K562 (cell line): Measurements from ENCODE around the gene CMIP.
A peak's percentile ranks its signal among the peaks of the same experiment; 100 is the strongest.

Source experiments
- CBFB ChIP-seq: sonication (generic); formaldehyde crosslinking; IDR thresholded peaks from 2 replicates; pipeline ENCODE4 v1.4.0; 2020; ENCODE audit warnings: mild to moderate bottlenecking, missing genetic modification reagents
- JUND ChIP-seq, 2 experiments: IDR thresholded peaks; 2 replicates in 1 of 2; 3 replicates in 1 of 2; pipeline ENCODE4 v1.6.1; 2011; ENCODE audit warnings: borderline replicate concordance in 2 of 2, low read depth in 2 of 2, low read length in 2 of 2, improper control_type of control experiment in 1 of 2, missing biosample characterization in 1 of 2, missing genetic modification characterization in 1 of 2, missing genetic modification reagents in 1 of 2
- NBN ChIP-seq: fragments of 450-650 bp; IDR thresholded peaks from 2 replicates; pipeline ENCODE4 v1.6.1; 2016; ENCODE audit warnings: low read depth, mild to moderate bottlenecking
- POLR2A ChIP-seq: fragments of 450-650 bp; conservative IDR thresholded peaks from 2 replicates; pipeline ENCODE4 v1.6.1; 2016
- SMAD2 ChIP-seq: fragments of 150-350 bp; IDR thresholded peaks from 2 replicates; pipeline ENCODE4 v1.6.1; 2014; ENCODE audit warnings: low read depth, mild to moderate bottlenecking, low read length
- TAF1 ChIP-seq: IDR thresholded peaks from 2 replicates; pipeline ENCODE4 v1.6.1; 2011; ENCODE audit warnings: mild to moderate bottlenecking, low read length, moderate library complexity; ENCODE audit not compliant: insufficient read depth, control insufficient read depth, severe bottlenecking; ENCODE audit errors: extremely low read depth
- ZBTB8A ChIP-seq: fragments of 450-650 bp; IDR thresholded peaks from 2 replicates; pipeline ENCODE4 v1.6.1; 2018; ENCODE audit warnings: mild to moderate bottlenecking, moderate library complexity; ENCODE audit not compliant: partially characterized antibody
- ZC3H8 ChIP-seq: fragments of 450-650 bp; IDR thresholded peaks from 2 replicates; pipeline ENCODE4 v1.6.1; 2017
- TF ChIP-seq, protein P1 (sequence below): sonication (generic); formaldehyde crosslinking; IDR thresholded peaks from 2 replicates; pipeline ENCODE4 v1.8.1; 2023; ENCODE audit warnings: mild to moderate bottlenecking, missing genetic modification reagents
- TF ChIP-seq, protein P2 (sequence below), 3 experiments: IDR thresholded peaks in 2 of 3; conservative IDR thresholded peaks in 1 of 3; 2 replicates each; pipeline ENCODE4 v1.5.1; 2011 to 2012; ENCODE audit warnings: low read length in 3 of 3, mild to moderate bottlenecking in 3 of 3, control low read depth in 2 of 3, improper control_type of control experiment in 1 of 3, inconsistent platforms in 1 of 3, low read depth in 1 of 3, mixed read lengths in 1 of 3, moderate library complexity in 1 of 3; ENCODE audit not compliant: insufficient read depth in 2 of 3
- TF ChIP-seq, protein P3 (sequence below): fragments of 200-800 bp; sonication (Bioruptor generic); IDR thresholded peaks from 2 replicates; pipeline ENCODE4 v1.6.1; 2016; ENCODE audit warnings: missing genetic modification characterization, missing compliant biosample characterization

DNA sequence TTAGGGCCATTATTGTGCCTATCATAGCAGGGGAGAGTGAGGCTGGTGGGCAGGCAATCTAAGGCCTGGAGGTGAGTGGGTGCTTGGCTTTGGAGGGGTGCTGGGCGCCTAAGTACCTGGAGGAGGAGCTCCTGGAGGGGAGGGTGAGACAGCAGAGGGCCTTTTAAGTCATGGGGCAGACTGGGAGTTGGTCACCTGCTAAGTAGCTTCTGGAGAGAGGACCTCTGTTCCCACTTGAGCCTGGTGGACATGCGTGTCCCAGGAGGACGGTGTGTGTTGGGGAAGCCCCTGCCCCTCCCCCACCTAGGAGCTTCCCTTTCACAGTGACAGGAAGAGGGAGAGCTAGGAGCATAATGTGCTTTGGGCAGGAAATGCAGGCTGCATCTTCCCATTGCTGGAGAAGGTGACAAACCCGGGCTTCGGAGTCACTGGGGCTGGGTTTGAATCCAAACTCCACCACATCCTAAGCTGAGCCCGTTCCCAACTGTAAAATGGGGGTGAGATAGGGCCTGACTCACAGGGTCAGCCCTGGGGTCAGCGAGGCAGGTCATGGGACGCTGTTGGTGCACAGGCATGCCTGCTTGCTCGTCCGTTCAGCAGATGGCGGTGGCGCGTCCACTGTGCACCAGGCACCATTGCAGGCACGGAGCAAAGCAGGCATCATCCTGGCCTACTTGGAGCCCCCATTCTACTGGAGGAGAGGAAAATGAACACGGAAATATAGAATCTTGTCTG is 37.9 kb downstream of the CMIP start:
- no peak for TF ChIP-seq CBFB (CRISPR knock-in tag)
- no peak for TF ChIP-seq SMAD2
- TF ChIP-seq, protein P1, sequence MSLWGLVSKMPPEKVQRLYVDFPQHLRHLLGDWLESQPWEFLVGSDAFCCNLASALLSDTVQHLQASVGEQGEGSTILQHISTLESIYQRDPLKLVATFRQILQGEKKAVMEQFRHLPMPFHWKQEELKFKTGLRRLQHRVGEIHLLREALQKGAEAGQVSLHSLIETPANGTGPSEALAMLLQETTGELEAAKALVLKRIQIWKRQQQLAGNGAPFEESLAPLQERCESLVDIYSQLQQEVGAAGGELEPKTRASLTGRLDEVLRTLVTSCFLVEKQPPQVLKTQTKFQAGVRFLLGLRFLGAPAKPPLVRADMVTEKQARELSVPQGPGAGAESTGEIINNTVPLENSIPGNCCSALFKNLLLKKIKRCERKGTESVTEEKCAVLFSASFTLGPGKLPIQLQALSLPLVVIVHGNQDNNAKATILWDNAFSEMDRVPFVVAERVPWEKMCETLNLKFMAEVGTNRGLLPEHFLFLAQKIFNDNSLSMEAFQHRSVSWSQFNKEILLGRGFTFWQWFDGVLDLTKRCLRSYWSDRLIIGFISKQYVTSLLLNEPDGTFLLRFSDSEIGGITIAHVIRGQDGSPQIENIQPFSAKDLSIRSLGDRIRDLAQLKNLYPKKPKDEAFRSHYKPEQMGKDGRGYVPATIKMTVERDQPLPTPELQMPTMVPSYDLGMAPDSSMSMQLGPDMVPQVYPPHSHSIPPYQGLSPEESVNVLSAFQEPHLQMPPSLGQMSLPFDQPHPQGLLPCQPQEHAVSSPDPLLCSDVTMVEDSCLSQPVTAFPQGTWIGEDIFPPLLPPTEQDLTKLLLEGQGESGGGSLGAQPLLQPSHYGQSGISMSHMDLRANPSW (CRISPR knock-in tag) = no peak
- no peak for TF ChIP-seq NBN
- TF ChIP-seq POLR2A = no peak
- no peak for TF ChIP-seq TAF1
- peak; percentile 80 for TF ChIP-seq JUND (IDR thresholded peaks at IDR 0.05; ENCODE audit: borderline replicate concordance, low read depth, low read length)
- TF ChIP-seq JUND (tag; IDR thresholded peaks at IDR 0.05; ENCODE audit: borderline replicate concordance, low read depth, low read length) = peak; percentile 76; the same call in 1 of the 3 replicates
- no peak for TF ChIP-seq ZBTB8A
- TF ChIP-seq, protein P2, sequence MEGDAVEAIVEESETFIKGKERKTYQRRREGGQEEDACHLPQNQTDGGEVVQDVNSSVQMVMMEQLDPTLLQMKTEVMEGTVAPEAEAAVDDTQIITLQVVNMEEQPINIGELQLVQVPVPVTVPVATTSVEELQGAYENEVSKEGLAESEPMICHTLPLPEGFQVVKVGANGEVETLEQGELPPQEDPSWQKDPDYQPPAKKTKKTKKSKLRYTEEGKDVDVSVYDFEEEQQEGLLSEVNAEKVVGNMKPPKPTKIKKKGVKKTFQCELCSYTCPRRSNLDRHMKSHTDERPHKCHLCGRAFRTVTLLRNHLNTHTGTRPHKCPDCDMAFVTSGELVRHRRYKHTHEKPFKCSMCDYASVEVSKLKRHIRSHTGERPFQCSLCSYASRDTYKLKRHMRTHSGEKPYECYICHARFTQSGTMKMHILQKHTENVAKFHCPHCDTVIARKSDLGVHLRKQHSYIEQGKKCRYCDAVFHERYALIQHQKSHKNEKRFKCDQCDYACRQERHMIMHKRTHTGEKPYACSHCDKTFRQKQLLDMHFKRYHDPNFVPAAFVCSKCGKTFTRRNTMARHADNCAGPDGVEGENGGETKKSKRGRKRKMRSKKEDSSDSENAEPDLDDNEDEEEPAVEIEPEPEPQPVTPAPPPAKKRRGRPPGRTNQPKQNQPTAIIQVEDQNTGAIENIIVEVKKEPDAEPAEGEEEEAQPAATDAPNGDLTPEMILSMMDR (IDR thresholded peaks at IDR 0.05 in 2 of 3, conservative IDR thresholded peaks at IDR 0.05 in 1 of 3; ENCODE audit: insufficient read depth in 2 of 3, low read depth in 1 of 3, low read length in 3 of 3) = peak; percentile 35 to 41 (median 41); a peak in 4 of 6 replicates
- no peak for TF ChIP-seq ZC3H8
- TF ChIP-seq, protein P3, sequence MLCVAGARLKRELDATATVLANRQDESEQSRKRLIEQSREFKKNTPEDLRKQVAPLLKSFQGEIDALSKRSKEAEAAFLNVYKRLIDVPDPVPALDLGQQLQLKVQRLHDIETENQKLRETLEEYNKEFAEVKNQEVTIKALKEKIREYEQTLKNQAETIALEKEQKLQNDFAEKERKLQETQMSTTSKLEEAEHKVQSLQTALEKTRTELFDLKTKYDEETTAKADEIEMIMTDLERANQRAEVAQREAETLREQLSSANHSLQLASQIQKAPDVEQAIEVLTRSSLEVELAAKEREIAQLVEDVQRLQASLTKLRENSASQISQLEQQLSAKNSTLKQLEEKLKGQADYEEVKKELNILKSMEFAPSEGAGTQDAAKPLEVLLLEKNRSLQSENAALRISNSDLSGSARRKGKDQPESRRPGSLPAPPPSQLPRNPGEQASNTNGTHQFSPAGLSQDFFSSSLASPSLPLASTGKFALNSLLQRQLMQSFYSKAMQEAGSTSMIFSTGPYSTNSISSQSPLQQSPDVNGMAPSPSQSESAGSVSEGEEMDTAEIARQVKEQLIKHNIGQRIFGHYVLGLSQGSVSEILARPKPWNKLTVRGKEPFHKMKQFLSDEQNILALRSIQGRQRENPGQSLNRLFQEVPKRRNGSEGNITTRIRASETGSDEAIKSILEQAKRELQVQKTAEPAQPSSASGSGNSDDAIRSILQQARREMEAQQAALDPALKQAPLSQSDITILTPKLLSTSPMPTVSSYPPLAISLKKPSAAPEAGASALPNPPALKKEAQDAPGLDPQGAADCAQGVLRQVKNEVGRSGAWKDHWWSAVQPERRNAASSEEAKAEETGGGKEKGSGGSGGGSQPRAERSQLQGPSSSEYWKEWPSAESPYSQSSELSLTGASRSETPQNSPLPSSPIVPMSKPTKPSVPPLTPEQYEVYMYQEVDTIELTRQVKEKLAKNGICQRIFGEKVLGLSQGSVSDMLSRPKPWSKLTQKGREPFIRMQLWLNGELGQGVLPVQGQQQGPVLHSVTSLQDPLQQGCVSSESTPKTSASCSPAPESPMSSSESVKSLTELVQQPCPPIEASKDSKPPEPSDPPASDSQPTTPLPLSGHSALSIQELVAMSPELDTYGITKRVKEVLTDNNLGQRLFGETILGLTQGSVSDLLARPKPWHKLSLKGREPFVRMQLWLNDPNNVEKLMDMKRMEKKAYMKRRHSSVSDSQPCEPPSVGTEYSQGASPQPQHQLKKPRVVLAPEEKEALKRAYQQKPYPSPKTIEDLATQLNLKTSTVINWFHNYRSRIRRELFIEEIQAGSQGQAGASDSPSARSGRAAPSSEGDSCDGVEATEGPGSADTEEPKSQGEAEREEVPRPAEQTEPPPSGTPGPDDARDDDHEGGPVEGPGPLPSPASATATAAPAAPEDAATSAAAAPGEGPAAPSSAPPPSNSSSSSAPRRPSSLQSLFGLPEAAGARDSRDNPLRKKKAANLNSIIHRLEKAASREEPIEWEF (CRISPR knock-in tag) = no peak
